Activated CD4-positive, alpha-beta T cell treated with anti-CD3 and anti-CD28 coated beads for 48 hours (primary cell): ENCODE data around the gene BBS9.

Source experiments
- DNase-seq: peaks from one replicate; pipeline ENCODE4 v3.0.0-alpha.2; 2020

The BBS9 gene

GRCh38 chr7:33628894-33629293, 499.5 kb downstream of the BBS9 start:
- no peak for DNase-seq

- DNase-seq = no peak
These were observed 501.0 kb downstream of the BBS9 start for GRCh38 chr7:33630359-33630758.

DNA sequence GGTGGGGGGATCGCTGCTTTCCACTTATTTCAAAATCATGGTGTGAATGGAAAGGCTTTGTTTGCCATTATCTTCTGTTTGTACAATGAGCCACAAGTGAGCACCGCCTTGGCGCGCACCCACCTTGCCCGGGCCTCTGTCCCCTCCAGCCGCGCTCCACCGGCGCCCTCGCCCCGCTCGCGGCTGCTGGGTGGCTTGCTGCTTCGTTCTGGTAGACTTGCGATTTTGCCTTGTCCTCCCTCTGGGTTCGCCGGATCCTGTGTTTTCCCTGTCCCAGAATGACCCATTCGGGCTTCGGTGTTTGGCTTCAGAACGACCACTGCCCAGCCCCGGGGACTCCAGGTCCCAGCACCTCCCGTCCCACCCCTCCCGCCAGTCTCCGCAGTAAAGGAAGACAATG, 503.0 kb downstream of the BBS9 start:
- DNase-seq = no peak

- DNase-seq = no peak
These were observed 503.6 kb downstream of the BBS9 start for GRCh38 chr7:33632840-33633525.

- DNase-seq = no peak
These were observed 505.2 kb downstream of the BBS9 start for GRCh38 chr7:33634606-33635005.

DNA sequence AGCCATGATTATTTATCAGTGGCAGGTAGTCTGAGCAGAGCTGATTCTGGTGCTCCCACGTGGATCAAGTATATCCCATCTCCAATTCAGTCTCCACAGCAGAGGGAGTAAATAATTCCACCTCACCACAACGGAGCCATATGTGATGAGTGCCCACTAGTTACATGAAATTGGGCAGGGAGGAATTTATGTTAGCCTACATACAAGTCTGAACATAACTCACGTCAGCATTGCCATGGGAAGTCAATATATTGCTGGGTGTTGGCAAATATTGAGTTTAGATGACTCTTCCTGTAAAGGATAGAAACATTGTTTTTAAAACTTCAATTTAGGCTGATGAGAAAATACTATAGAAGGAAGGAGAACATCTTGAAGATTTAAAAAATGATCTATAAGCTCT, 507.0 kb downstream of the BBS9 start:
- no peak for DNase-seq

DNA sequence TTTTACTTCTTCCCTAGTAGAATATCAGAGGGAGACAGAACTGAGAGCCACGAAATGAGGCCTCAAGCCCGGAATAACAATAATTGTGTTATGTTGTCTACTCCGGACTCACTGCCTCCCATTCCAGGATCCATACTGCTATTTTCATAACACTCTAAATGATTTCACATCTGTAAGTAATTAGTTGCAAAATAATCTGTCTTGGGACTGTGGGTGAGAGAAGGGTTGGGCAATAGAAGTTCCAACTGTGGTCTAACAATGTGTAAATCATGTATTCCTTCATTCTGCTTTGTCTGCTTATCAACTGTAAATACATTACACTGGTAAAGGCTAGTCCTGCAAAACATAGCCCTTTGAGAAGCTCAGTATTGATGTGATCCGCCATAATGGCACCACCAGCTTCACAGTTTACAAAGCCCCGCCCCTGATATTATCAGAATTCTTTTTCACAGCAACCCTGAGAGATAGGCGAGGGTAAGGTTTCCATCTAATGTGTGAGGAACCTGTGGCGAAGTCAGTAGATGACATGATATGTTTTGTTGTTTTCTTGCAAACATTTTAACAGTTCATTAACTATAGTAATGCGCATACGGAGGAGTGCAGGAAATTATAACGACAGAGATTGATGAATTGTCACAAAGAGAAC, 510.3 kb downstream of the BBS9 start:
- DNase-seq = no peak

- no peak for DNase-seq
These were observed 511.4 kb downstream of the BBS9 start for GRCh38 chr7:33640741-33641140.

- no peak for DNase-seq
These were observed 512.9 kb downstream of the BBS9 start for GRCh38 chr7:33642312-33642711.

DNA sequence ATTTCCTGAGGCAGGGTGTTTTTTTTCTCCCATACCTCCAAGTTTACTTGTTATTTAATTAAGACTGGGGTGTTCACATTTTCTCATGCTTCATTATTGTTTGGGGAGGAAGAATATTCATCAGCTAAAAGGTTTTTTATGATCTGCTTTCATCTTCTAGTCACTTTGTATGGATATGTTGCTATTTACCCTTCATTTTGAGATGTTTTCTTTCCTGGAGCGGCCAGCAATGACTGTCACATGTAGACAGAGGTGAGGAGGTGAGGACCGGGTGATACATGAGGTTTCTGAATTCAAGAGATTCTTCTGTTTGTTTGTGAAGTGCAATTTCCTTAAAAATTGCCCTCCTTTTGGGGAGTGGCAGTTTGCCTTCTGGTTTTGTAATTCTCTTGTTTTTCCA, 514.2 kb downstream of the BBS9 start:
- DNase-seq = no peak

DNA sequence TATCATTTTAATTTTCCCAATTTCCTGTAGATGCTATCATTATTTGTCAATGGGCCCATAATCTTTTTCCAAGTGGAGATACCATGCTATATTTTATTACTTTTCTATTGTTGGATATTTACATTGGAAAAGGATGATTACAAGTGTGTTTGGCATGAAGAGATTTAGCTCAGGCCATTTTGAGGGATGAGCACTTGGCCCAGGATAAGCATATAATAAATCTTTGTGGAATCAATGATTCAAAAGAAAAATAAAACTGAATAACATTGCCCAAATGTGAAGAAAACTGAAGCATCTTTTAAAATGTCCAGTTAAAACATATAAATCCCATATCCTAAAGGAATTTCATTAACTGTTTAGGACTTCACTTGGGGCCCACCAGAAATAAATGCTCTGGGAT, 515.1 kb downstream of the BBS9 start:
- no peak for DNase-seq

DNA sequence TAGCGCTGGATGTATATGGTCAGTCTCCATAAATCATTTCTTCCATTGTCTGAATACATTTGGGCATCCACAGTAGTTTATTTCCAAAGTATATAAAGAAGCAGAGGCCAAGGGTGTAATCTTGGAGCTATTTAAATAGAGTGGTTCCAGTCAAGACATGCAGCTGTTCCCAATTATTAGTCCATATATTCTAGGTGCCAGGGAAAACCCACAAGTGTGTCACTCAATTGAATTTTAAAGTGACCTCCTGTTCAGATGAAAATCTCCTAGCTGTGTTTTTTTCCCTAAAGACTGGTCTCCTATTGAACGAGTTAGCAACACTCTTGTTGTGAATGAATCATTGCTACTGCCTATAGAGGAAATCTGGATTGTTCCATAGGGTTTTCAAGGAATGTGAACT, 515.7 kb downstream of the BBS9 start:
- no peak for DNase-seq

GRCh38 chr7:33646166-33646565, 516.8 kb downstream of the BBS9 start:
- no peak for DNase-seq

DNA sequence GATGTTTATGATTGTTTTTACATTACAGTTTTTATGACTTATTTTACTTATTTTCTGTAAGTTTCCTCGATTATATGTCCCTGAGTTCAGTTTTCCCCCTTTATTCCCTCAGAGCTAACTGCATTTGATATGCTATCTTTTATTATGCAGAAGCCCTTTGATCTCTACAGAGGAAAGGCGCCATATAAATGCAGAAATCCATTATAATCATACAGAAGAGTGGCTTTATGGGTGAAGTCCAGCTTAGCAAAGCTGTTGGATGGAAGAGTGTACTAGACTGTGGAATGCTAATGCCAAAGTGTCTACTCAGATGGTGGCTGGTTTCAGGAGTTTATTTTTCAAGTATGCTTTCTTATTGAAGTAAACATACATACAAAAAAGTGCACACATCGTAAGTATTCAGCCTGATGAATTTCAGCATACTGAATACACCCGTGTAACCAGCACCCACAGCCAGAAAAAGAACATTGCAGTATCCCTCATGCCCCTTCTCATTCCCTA, 517.6 kb downstream of the BBS9 start:
- no peak for DNase-seq

GRCh38 chr7:33649476-33650441, 520.4 kb downstream of the BBS9 start:
- no peak for DNase-seq

- DNase-seq = no peak
These were observed 521.5 kb downstream of the BBS9 start for GRCh38 chr7:33650828-33651227.

GRCh38 chr7:33651998-33652515, 522.7 kb downstream of the BBS9 start:
- DNase-seq = no peak

DNA sequence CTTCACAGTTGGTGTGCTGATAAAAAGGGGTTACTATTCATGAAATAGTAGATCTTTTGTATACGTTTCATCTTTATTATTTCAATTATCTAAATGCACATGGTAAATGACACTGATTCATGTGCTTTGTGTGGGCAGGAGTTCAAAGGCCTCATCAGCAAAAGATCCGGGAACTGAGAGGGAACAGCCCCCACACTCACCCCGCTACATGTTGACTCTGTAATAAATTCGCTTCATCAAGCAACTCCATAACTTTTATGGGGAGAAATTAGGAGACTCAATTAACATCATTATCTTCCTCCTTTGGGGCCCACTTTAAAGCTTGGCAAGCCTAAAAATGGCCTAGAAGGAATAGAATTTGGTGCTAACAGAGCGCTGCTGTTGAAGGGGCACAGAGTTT, 525.3 kb downstream of the BBS9 start:
- no peak for DNase-seq
